Colonic mucosa (tissue), 4 donors: Measurements from ENCODE around the gene TRPV4. TPM values are rescaled to one million over a fixed set of nuclear protein-coding genes. Genes with fewer than 3 reads are reported as not detected.

Experiments used
- DNase-seq: peaks from one replicate; pipeline ENCODE4 v3.0.0-alpha.2; 2020
- H3K27ac ChIP-seq: fragments of 200-600 bp; one replicate; pipeline ENCODE4 v1.8.0; 2021
- H3K27me3 ChIP-seq: fragments of 200-600 bp; one replicate; pipeline ENCODE4 v1.8.0; 2021
- H3K36me3 ChIP-seq: fragments of 200-600 bp; one replicate; pipeline ENCODE4 v1.8.0; 2021
- H3K4me1 ChIP-seq: fragments of 200-600 bp; one replicate; pipeline ENCODE4 v1.8.0; 2021; ENCODE audit warnings: mild to moderate bottlenecking
- H3K4me3 ChIP-seq: fragments of 200-600 bp; one replicate; pipeline ENCODE4 v1.8.0; 2021
- H3K9ac ChIP-seq, 2 donors: one replicate each; pipeline ENCODE4 v1.7.0; 2013; ENCODE audit warnings: control low read depth in 2 of 2, low read depth in 2 of 2, low read length in 2 of 2
- H3K9me3 ChIP-seq: fragments of 200-600 bp; one replicate; pipeline ENCODE4 v1.8.0; 2021
- CTCF ChIP-seq: fragments of 200-600 bp; IDR thresholded peaks from one replicate; pipeline ENCODE4 v1.8.0; 2022; ENCODE audit warnings: antibody characterized with exemption, mild to moderate bottlenecking
- intact Hi-C: fragments of 100-400 bp; cut with DNase I; formaldehyde crosslinking; loops from one replicate; pipeline ENCODE4 v1.14.1; 2022
- total RNA-seq, 2 donors: library from RNA; stranded (reverse); fragmentation: NEBNext Ultra II Directional in 1 of 2; extraction: Animal tissue kit (Norgen Biotek cat#: 25700) in 1 of 2; gene quantifications; one replicate each; pipeline ENCODE4 v1.2.1, GENCODE V29; 2021
- donor health status: healthy.
- donor health status: DM: no; HTN: no; CAD: no.
- donor health status: DM: no; HTN: no; CAD: no.

Gene TRPV4
- total RNA-seq, 2 donors from 2014 or later: 0.10 to 0.32 TPM

- Histone ChIP-seq H3K27ac (no peak overlapping the region), H3K9me3 (no peaks in the 10 kb centered on the region), H3K4me1 (no peaks in the 10 kb centered on the region), H3K27me3 (no peaks in the 10 kb centered on the region), H3K4me3 (no peak overlapping the region), H3K9ac (no peak overlapping the region), H3K36me3 (no peaks in the 10 kb centered on the region)
- intact Hi-C loops: no loop called here
- no peak for TF ChIP-seq CTCF
- no peak for DNase-seq
Measured at GRCh38 chr12:109820816-109821381, 12.3 kb downstream of the TRPV4 start.

DNA sequence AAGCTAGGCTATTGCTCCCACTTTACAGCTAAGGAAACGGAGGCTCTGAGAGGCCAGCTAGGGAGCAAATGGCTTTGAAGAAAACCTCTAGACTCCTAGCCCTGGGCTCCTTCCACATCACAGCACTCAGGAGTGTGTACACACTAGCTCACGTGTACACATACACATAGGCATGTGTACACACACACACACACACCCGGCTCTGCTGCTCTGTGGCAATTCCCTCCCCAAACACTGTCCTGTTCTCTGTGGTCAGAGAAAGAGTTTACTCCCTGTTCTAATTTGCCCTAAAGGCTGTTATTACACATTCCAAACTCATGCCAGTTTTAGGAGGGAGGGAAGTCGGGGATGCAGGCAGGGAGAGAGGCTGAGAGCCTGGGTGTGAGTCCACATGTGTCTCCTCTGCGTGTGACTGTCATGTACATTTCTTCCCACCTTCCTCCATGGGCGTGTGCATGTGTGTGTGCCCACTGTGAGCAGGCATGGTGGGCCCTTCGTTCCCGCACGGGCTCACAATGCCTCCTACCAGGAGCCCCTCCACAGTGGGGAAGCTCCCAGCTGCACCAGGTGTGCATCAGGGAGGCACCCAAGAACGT is 14.2 kb downstream of the TRPV4 start:
- H3K9ac ChIP-seq: peak overlapping the region in 1 of 2 donors; percentile 44
- DNase-seq: no peak
- H3K4me3 ChIP-seq: no peak overlapping the region
- H3K27ac ChIP-seq: no peak overlapping the region
- no peaks in the 10 kb centered on the region for H3K36me3 ChIP-seq
- intact Hi-C loops: no loop called here
- H3K9me3 ChIP-seq: no peaks in the 10 kb centered on the region
- no peak for TF ChIP-seq CTCF
- H3K4me1 ChIP-seq: no peaks in the 10 kb centered on the region
- H3K27me3 ChIP-seq: no peaks in the 10 kb centered on the region

DNA sequence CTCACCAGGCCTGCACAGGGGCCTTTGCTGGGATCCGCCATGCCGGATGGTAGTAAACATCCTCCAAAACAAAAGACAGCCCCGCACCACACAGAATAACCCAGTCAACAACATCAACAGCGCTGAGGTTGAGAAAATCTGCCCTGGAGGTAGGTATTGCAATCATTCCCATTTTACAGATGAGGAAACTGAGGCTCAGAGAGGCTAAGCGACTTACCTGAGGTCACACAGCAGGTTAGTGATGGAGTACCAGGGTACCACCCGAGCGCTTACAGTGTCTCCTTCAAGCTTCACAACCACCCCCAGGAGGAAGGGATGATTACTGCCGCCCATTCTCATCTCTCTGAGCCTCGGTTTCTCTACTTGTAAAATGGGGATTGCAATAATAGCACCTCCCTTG is 14.9 kb downstream of the TRPV4 start:
- no peak for TF ChIP-seq CTCF
- H3K27ac ChIP-seq: no peak overlapping the region
- no peaks in the 10 kb centered on the region for H3K27me3 ChIP-seq
- no peak overlapping the region for H3K9ac ChIP-seq
- no peaks in the 10 kb centered on the region for H3K9me3 ChIP-seq
- DNase-seq: no peak
- H3K4me1 ChIP-seq: no peaks in the 10 kb centered on the region
- H3K4me3 ChIP-seq: no peak overlapping the region
- intact Hi-C loops: no loop called here
- no peaks in the 10 kb centered on the region for H3K36me3 ChIP-seq

GRCh38 chr12:109817627-109818231 is 15.5 kb downstream of the TRPV4 start:
- Histone ChIP-seq H3K9ac (no peak overlapping the region), H3K27ac (no peak overlapping the region), H3K4me3 (no peak overlapping the region), H3K27me3 (no peaks in the 10 kb centered on the region), H3K9me3 (no peaks in the 10 kb centered on the region), H3K4me1 (no peaks in the 10 kb centered on the region), H3K36me3 (no peaks in the 10 kb centered on the region)
- intact Hi-C loops: no loop called here
- no peak for TF ChIP-seq CTCF
- DNase-seq: no peak

- intact Hi-C loops: no loop called here
- Histone ChIP-seq H3K4me3 (no peak overlapping the region), H3K36me3 (no peaks in the 10 kb centered on the region), H3K9me3 (no peaks in the 10 kb centered on the region), H3K4me1 (no peaks in the 10 kb centered on the region), H3K9ac (no peak overlapping the region), H3K27me3 (no peaks in the 10 kb centered on the region), H3K27ac (no peak overlapping the region)
- TF ChIP-seq CTCF: no peak
- no peak for DNase-seq
Measured at GRCh38 chr12:109816870-109817269, 16.3 kb downstream of the TRPV4 start.
